A549 treated with AZD9567 at 1 μM for 4 hours (cell line): ENCODE data around the gene FIBP. TPM values are rescaled to one million over a fixed set of nuclear protein-coding genes. Genes with fewer than 3 reads are reported as not detected.

Experiments
- total RNA-seq: library from RNA; stranded (reverse); fragments of 200-300 nt; extraction: Qiagen RNA extraction; gene quantifications from 5 replicates; pipeline ENCODE4 v1.2.3, GENCODE V29; 2022; ENCODE audit not compliant: insufficient read depth

FIBP gene
- 84.8 to 112 TPM (median 86.9 TPM) in 5 replicates for total RNA-seq

GRCh38 chr11:65888163-65888814, at the start of gene FIBP:
FIBP (minus strand) TSS chr11:65888471; CDS start chr11:65888418, 53 bp downstream.

GRCh38 chr11:65919141-65919572, 30.9 kb upstream of the FIBP start, which contains the start of gene DRAP1:
DRAP1 (plus strand) TSS chr11:65919426; CDS start chr11:65919502, 76 bp downstream.

GRCh38 chr11:65918211-65919140, 30.2 kb upstream of the FIBP start, which contains the start of gene C11orf68:
C11orf68 (minus strand) TSS chr11:65919062; CDS start chr11:65919031, 31 bp downstream.

GRCh38 chr11:65900125-65900898, 12.0 kb upstream of the FIBP start, which contains the start of gene FOSL1:
FOSL1 (minus strand) TSS chr11:65900388; CDS start chr11:65900339, 49 bp downstream.

GRCh38 chr11:65890324-65891218, 2.3 kb upstream of the FIBP start, which contains the start of gene CCDC85B:
CCDC85B (plus strand) TSS chr11:65890673; CDS start chr11:65890784, 111 bp downstream.

GRCh38 chr11:65879617-65880016, 8.7 kb downstream of the FIBP start, which contains the start of gene CTSW:
CTSW (plus strand) TSS chr11:65879837; CDS start chr11:65879855, 18 bp downstream.

GRCh38 chr11:65872586-65873317, 15.5 kb downstream of the FIBP start, which contains the start of gene EFEMP2:
EFEMP2 (minus strand) TSS chr11:65872800; CDS start chr11:65872354, 446 bp downstream.

GRCh38 chr11:65860278-65861164, 27.8 kb downstream of the FIBP start, which contains the start of gene MUS81:
MUS81 (plus strand) TSS chr11:65860433; CDS start chr11:65860754, 321 bp downstream.

GRCh38 chr11:65857853-65858680, 30.2 kb downstream of the FIBP start, which contains the start of gene CFL1:
CFL1 (minus strand) TSS chr11:65858180; CDS start chr11:65858099, 81 bp downstream.

Other genes with a start within 250 kb of the FIBP start
- 52.1 to 79.3 TPM (median 74.8 TPM) in 5 replicates for gene RELA, start 225.6 kb downstream of the FIBP start, total RNA-seq
- gene KAT5, start 176.2 kb downstream of the FIBP start, total RNA-seq: 31.3 to 46.9 TPM (median 45.7 TPM) in 5 replicates
- 26.8 to 55.4 TPM (median 52.8 TPM) in 5 replicates for gene RNASEH2C, start 167.7 kb downstream of the FIBP start, total RNA-seq
- 6.6 to 12.9 TPM (median 11.5 TPM) in 5 replicates for gene AP5B1, start 107.5 kb downstream of the FIBP start, total RNA-seq
- gene OVOL1, start 101.4 kb downstream of the FIBP start, total RNA-seq: 0.05 to 0.09 TPM (median 0.09 TPM) in 4 of 5 replicates, not detected in the other
- 0.08 to 0.10 TPM (median 0.10 TPM) in 3 of 5 replicates, not detected in the others for gene SNX32, start 54.5 kb downstream of the FIBP start, total RNA-seq
- 2,195 to 2,429 TPM (median 2,317 TPM) in 5 replicates for gene CFL1, start 30.3 kb downstream of the FIBP start, total RNA-seq
- 18.2 to 33.2 TPM (median 29.7 TPM) in 5 replicates for gene MUS81, start 28.0 kb downstream of the FIBP start, total RNA-seq
- gene EFEMP2, start 15.7 kb downstream of the FIBP start, total RNA-seq: 0.54 to 1.7 TPM (median 1.3 TPM) in 4 of 5 replicates, not detected in the other
- 0.09 TPM in 3 of 5 replicates, not detected in the others for gene CTSW, start 8.6 kb downstream of the FIBP start, total RNA-seq
- gene CCDC85B, start 2.2 kb upstream of the FIBP start, total RNA-seq: 28.3 to 53.4 TPM (median 46.1 TPM) in 5 replicates
- gene FOSL1, start 11.9 kb upstream of the FIBP start, total RNA-seq: 119 to 205 TPM (median 139 TPM) in 5 replicates
- gene C11orf68, start 30.6 kb upstream of the FIBP start, total RNA-seq: 34.9 to 51.5 TPM (median 45.0 TPM) in 5 replicates
- gene DRAP1, start 31.0 kb upstream of the FIBP start, total RNA-seq: 129 to 249 TPM (median 206 TPM) in 5 replicates
- gene TSGA10IP, start 57.0 kb upstream of the FIBP start, total RNA-seq: 0.25 TPM in 1 of 5 replicates, not detected in the others
- gene SART1, start 73.3 kb upstream of the FIBP start, total RNA-seq: 45.1 to 62.7 TPM (median 60.4 TPM) in 5 replicates
- gene EIF1AD, start 113.7 kb upstream of the FIBP start, total RNA-seq: 38.4 to 48.6 TPM (median 42.4 TPM) in 5 replicates
- gene BANF1, start 114.0 kb upstream of the FIBP start, total RNA-seq: 271 to 480 TPM (median 473 TPM) in 5 replicates
- gene CST6, start 123.5 kb upstream of the FIBP start, total RNA-seq: not detected in 5 replicates
- 0.71 to 1.2 TPM (median 1.1 TPM) in 4 of 5 replicates, not detected in the other for gene CATSPER1, start 138.0 kb upstream of the FIBP start, total RNA-seq
- gene GAL3ST3, start 160.7 kb upstream of the FIBP start, total RNA-seq: not detected in 5 replicates
- gene SF3B2, start 163.9 kb upstream of the FIBP start, total RNA-seq: 161 to 190 TPM (median 171 TPM) in 5 replicates
- 61.1 to 87.1 TPM (median 78.1 TPM) in 5 replicates for gene PACS1, start 181.8 kb upstream of the FIBP start, total RNA-seq